ENCODE results near the gene NCMAP.

DNA sequence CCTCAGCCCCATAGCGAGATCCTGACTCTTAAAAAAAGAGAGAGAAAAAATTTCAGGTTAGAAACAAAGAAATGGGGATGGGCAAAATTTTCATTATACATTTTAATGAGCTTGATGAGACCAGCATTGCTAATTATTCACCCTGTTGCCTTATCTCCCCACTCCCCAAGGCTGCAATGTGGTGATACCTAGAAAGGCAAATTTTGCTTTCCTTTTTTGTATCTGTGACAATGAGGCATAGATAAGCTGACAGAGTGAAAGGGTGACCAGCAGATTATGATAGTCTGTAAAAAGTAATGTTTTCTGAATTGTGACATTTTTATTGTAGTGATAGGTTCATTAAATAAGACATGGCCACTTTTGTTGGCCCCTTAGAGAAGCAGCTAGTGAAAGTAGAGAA is 100.2 kb downstream of the NCMAP start:
- no peak for TF ChIP-seq EZH2 (IDR thresholded peaks at IDR 0.05; ENCODE audit: low read length, missing control alignments)
- TF ChIP-seq, protein P1, sequence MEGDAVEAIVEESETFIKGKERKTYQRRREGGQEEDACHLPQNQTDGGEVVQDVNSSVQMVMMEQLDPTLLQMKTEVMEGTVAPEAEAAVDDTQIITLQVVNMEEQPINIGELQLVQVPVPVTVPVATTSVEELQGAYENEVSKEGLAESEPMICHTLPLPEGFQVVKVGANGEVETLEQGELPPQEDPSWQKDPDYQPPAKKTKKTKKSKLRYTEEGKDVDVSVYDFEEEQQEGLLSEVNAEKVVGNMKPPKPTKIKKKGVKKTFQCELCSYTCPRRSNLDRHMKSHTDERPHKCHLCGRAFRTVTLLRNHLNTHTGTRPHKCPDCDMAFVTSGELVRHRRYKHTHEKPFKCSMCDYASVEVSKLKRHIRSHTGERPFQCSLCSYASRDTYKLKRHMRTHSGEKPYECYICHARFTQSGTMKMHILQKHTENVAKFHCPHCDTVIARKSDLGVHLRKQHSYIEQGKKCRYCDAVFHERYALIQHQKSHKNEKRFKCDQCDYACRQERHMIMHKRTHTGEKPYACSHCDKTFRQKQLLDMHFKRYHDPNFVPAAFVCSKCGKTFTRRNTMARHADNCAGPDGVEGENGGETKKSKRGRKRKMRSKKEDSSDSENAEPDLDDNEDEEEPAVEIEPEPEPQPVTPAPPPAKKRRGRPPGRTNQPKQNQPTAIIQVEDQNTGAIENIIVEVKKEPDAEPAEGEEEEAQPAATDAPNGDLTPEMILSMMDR (conservative IDR thresholded peaks at IDR 0.05 in 1 of 2, IDR thresholded peaks at IDR 0.05 in 1 of 2; ENCODE audit: low read depth in 1 of 2, low read length in 2 of 2) = no peak

Data from fibroblast of lung (primary cell).